ENCODE results near the gene SLC25A33.
"Not testable (repeated sequence)": the region's sequence is repeated elsewhere in the genome, so short reads cannot be mapped to it uniquely, and the experiment has no call there.

Gene SLC25A33

DNA sequence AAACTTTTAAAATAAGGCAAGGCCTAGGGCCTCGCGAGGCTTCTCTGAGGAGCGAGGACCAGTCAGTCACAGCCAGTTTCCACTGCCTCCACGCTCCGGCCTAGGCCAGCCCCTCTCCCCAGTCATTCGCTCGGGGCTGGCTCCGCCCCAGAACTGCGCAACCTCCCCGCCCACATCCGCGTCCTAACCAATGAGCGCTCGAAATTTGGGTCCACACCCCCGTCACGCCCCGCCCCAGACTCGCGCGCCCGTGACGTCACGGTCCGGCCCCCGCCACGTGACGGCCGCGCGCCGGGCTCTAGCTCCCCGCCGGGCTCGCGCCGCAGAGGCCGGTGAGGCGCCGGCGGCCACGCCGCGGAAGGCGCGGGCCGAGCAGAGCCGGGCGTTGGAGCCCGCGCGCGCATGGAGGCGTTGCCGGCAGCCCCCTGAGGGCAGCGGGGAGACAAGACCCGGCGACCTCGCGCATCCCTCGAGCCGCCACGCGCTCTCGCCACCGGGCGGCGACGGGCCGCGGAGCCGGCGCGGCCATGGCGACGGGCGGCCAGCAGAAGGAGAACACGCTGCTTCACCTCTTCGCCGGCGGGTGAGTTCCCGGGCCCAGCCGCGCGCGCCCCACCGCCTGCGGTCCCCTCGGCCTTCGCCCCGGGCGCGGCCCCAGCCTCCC lies at the start of gene SLC25A33:
Gene SLC25A33 (plus strand): TSS at position 301 of the 664 bp plus-strand sequence. CDS start 227 bp downstream, at position 528.
- DNase-seq: peak; percentile 94

GRCh38 chr1:9490605-9491339 lies 48.5 kb upstream of the SLC25A33 start:
- peak; percentile 73 for DNase-seq

GRCh38 chr1:9493326-9493725 lies 45.9 kb upstream of the SLC25A33 start:
- no peak for DNase-seq

DNA sequence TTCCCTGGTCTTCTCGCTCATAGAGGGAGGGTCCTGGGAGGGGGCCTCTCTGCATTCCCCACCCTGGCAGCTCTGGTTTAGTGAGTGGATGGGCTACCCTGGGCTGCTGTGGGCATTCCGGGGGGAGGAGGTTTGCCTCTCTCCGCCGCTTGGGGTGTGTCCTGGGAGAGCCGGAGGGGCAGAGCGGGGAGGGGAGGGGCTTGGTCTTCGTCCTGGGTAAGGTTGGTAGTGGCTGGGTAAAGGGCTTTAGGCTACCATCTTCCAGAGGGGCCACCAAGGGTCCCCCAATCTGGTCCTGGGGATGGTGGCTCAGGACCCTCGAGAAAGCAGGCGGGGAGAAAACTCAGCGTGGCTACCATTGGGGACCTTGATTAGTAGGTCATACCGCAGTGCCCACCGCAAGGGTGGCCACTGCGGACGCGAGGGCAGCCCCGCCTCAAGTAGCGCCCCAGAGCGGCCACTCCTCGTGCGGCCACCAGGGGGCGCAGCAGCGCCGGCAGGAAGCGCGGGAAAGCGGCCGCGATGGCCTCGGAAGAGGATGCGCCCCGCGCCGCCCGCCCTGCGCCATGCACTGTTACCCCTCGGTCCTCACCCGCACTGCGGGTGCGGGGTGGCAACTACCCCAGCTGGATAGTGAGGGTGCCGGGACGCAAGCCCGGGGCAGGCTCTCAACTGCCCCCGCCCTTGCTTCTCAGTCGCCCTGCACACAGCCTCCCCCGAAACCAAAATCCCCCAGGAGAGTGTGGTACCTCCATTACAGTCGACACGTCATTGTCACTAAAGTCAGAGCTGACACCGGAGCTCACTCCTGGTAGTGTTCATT lies 44.1 kb upstream of the SLC25A33 start:
- peak; percentile 27 for DNase-seq

DNA sequence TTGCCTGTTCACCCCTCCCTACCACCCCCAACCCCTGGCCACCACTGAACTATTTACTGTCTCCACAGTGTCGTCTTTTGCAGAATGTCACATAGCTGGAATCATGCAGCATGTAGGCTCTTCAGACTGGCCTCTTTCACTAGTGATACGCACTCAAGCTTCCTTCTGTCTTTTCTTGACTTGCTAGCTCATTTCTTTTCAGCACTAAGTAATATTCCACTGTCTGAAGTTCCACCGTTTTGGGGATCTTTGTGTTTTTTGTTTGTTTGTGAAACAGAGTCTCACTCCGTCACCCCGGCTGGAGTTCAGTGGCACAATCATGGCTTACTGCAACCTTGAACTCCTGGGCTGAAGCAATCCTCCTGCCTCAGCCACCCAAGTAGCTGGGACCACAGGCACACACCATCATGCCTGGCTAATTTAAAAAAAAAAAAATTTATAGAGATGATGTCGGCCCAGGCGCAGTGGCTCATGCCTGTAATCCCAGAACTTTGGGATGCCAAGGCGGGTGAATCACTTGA lies 43.4 kb upstream of the SLC25A33 start:
- DNase-seq: no peak

DNA sequence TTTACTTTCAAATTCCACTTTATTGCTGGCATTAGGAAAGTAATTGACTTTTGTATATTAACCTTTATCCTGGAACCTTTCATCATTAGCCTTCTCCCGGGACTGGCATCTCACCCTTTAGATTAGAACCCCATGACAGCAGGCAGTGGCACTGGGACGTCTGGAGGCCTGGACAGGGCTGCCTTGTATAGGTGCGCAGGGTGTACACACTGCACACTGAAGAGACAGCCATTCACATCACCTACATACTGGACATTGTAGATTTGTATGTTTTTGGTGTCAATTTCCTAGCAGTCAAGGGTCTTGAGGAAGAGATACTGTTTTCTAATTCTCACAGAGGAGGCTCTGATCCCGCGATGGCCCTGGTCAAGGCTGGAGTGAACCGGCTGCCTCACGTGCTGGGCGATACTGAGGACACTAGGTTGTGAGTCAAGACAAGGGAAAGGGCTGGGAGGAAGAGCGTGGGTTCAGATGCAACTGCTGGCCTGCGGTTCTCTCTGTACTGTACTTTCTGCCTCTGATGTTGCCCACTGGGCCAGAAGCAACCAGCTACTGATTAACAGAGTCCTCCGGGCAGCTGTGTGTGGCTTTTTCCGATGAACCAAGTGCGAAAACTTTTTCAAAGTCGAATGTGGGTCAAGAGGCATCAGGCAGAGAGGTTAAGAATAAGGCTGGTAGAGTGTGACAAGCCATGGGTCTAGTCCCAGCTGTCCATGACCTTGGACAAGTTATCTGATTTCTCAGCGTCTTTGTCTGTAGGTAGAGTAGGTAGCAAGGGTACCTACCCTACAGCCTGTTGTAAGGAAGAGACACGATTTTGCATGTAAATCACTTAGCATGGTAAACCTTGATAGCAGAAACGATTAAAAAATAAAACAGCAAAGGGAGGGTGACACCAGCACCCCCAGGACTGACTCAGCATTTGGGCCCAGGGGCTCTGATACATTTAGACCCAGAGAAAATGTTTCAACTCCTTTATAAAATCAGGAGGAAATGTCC lies 38.2 kb upstream of the SLC25A33 start:
- no peak for DNase-seq

DNA sequence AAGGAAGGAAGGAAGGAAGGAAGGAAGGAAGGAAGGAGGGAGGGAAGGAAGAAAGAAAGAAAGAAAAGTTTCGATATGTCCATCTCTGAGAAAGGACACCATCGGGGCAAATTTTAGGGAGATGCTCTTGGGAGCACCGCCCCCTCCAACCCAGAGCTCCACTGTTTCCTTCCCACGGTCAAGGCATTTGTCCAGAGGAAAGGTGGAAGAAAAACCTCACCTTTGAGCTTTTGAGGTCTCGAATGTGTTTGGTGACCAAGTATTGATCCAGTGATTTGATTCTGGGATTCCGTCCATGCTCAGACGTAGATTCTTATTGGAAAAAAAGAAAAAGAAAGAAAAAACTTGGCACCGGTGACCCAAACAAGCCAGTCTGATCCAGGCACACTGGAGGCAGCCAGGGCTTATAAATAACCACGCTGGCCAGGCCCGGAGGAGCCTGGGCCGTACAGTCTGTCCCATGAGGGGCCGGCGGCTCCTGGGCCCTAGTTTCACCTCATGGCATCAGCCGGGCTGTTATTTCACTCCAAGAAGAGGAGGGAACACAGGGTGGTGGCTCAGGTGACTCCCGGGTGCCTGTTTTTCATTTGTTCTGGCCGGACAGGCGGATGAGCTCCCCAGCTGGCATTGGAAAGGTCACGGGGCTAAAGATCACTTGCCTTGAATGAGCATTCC lies 36.1 kb upstream of the SLC25A33 start:
- no peak for DNase-seq

GRCh38 chr1:9505143-9505542 lies 34.1 kb upstream of the SLC25A33 start:
- DNase-seq: no peak

DNA sequence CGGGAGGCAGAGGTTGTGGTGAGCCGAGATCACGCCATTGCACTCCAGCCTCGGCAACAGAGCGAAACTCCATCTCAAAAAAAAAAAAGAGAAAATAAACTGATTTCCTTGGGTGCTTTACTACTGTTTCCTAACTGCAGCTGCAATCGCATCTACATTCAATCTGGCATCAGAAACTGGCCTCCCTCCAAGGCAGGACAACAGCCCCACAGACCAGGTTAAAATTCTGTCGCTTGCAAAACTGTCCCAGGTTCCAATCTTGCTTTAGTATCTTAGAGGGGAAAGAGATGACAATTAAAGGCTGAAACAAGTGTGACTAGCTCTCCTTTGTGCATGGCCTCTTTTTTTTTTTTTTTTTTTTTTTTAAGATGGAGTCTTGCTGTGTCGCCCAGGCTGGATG lies 32.4 kb upstream of the SLC25A33 start:
- no peak for DNase-seq

- DNase-seq: no peak
Observed at GRCh38 chr1:9510130-9510529, 29.1 kb upstream of the SLC25A33 start.

GRCh38 chr1:9515550-9515949 lies 23.7 kb upstream of the SLC25A33 start:
- not testable (repeated sequence) for DNase-seq

GRCh38 chr1:9518454-9518998 lies 20.7 kb upstream of the SLC25A33 start:
- no peak for DNase-seq

DNA sequence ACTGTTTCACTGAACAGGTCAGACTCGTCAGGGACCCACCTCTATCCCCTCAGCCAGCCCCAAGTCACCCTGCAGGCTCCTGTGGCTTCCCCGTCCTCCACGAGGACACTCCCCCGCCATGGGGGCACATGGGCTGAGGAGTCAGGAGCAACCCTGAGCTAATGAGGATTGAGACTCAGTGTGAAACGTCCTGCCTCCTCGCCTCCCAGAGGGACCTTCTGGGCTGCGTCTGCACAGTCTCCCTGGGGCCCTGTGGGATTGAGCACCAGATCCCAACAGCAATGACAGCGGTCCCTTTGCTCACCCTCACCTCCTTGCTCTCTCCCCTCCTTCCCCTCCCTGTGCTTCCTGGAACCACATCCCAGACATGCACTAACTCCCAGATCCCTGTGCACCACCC lies 18.9 kb upstream of the SLC25A33 start:
- no peak for DNase-seq

DNA sequence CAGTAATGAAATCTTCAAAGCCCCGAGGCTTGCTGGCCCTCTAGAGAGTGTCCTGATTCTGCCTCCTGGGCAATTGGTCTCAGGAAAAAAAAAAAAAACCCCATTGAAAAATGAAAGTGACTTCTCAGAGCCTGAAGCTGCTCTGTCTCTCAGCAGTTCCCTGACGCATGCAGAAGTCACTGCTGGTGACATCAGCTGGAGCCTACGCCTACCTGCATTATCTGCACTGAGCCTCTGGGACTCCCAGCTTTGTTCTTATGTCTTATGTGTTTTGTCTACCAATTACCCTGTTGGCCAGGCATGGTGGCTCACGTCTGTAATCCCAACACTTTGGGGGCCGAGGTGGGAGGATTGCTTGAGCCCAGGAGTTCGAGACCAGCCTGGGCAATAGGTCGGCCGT lies 10.1 kb upstream of the SLC25A33 start:
- DNase-seq: no peak

GRCh38 chr1:9530320-9530719 lies 8.9 kb upstream of the SLC25A33 start:
- no peak for DNase-seq

- no peak for DNase-seq
Observed at GRCh38 chr1:9534953-9535352, 4.3 kb upstream of the SLC25A33 start.

GRCh38 chr1:9536301-9536700 lies 3.0 kb upstream of the SLC25A33 start:
- no peak for DNase-seq

DNA sequence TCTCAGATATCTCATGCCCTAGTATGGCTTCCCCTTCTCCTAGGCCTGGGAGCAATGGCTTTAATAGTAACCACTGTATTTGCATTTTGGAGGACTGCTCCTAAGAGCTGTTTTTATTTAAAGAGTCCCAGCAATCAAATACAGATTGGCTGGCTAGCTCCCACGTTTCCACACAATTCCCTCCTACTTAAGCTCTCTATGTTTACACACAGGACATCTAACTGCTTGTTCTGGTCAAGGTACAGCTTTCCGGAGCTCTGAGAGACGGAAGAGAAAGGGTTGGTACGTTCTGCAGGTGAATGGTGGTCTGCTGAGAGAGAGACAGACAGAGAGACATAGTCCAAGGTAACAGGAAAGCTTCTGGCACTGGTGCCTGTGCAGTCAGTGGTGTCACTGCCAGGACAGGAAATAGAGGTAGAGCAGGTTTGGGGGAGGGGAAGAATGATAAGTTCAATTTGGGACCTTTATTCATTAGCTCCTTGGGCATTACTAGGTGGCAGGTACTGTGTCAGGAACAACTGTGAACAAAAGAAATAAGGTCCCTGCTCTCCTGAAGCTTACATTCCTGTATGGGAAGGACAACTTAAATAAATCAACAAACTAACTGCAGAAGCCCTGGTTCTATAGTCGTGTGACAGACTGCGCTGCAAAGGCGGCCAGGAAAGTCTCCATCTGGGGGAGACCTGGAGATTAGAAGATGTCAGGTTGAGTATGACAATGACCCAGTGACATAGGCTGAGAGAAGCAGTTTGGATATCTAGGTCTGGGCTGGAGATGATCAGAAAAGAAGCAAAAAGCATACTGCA lies 1.2 kb upstream of the SLC25A33 start:
- DNase-seq: no peak

GRCh38 chr1:9538669-9539164 lies 548 bp upstream of the SLC25A33 start:
- DNase-seq: no peak

Measured in stimulated activated naive CD4-positive, alpha-beta T cell treated with Interleukin-2 at 50 U/mL for 16 hours (primary cell).